M059J (cell line): ENCODE data around the gene SBNO1. TPM values are rescaled to one million over a fixed set of nuclear protein-coding genes. Genes with fewer than 3 reads are reported as not detected.
"Not testable (repeated sequence)": the region's sequence is repeated elsewhere in the genome, so short reads cannot be mapped to it uniquely, and the experiment has no call there.

Experiments used
- DNase-seq: peaks from one replicate; pipeline ENCODE4 v3.0.0-alpha.2; 2012; ENCODE audit warnings: low read depth
- total RNA-seq: library from RNA; depleted of rRNA; stranded (reverse); fragments of >200 nt; shearing (Covaris generic); gene quantifications from 2 replicates; pipeline ENCODE4 v1.2.3, GENCODE V29; 2014; rRNA removed

The SBNO1 gene
- total RNA-seq, result 10.5 and 16.3 TPM in 2 replicates

GRCh38 chr12:123364532-123365024 lies at the start of gene SBNO1:
SBNO1 (minus strand) TSS chr12:123364847; CDS start chr12:123350441, 14,406 bp downstream.
- peak; percentile 78 for DNase-seq

DNA sequence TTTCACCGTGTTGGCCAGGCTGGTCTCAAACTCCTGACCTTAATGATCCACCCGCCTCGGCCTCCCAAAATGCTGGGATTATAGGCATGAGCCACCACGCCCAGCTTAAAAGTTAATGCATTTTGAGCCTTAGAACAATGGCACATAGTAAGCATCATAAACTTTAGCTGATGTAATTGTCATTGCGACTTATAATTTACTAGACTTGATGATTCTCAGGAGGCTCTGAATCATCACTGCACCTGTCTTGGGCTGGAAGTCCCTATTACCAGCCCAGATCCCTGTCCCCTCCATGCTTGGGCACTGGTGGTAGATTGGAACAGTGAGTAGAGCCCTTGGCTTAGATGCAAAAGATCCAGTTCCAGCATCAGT lies 45.4 kb upstream of the SBNO1 start:
- no peak for DNase-seq

DNA sequence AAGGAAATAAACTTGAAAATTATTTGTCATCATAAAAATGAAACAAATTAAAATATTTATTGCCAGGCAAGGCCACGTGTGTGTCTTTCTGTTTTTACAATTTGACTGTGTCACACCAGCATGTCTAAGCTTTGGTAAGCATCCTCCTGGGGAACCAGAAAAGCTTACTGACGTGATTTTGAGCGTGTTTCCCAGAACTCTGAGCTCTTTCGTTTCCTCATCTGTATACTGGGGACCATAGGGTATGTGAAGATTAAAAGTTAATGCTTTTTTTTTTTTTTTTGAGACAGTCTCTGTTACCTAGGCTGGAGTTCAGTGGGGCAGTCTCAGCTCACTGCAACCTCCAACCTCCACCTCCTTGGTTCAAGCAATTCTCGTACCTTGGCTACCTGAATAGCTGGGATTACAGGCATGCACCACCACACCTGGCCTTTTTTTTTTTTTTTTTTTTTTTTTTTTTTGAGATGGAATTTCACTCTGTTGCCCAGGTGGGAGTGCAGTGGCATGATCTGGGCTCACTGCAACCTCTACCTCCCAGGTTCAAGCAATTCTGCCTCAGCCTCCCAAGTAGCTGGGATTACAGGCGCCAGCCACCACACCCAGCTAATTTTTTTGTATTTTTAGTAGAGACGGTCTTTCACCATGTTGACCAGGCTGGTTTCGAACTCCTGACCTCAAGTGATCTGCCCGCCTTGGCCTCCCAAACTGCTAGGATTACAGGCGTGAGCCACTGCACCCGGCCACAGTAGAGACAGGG lies 44.8 kb upstream of the SBNO1 start:
- DNase-seq, result not testable (repeated sequence)

GRCh38 chr12:123408619-123409018 lies 44.0 kb upstream of the SBNO1 start:
- DNase-seq, result not testable (repeated sequence)

DNA sequence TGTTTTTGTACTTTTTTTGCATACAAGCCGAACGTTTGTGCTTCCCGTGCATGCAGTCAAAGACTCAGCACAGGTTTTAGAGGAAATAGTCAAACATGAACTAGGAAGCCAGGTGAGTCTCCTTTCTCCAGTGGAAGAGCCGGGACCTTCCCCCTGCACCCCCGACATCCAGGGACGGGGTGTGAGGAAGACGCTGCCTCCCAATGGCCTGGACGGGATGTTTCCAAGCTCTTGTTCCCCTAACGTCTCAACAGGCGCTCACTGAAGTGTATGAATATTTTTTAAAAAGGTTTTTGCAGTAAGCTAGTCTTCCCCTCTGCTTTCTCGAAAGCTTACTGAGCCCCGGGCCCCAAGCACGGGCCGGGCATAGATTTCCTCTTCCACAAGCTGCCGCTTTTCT lies 43.3 kb upstream of the SBNO1 start:
- DNase-seq, result not testable (repeated sequence)

DNA sequence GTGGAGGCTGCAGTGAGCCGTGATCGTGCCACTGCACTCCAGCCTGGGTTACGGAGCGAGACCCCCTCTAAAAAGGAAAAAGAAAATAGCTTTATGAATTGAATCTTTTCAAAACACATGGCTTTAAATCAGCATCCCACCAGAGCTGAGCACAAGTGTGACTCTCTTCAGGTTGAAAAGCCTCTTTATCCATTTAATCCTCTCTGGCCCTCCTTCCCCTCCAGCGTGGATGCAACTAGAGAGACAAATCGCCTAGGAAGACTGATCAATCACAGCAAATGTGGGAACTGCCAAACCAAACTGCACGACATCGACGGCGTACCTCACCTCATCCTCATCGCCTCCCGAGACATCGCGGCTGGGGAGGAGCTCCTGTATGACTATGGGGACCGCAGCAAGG lies 42.6 kb upstream of the SBNO1 start:
- DNase-seq, result not testable (repeated sequence)

DNA sequence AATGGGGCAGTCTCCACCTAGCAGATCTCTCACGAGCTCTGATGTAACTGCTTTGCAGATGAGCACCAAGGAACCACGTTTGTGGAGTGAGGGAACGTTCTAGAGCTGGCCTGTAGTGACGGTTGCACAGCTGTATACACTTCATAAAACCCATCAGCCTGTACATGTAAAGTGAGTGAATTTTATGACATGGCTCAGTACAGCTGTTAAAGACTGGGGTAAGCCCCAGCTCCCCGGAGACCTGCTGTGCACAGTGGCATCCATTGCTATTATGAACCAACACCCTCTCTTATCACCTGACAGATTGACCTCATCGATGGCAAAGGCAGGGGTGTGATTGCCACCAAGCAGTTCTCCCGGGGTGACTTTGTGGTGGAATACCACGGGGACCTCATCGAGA lies 39.9 kb upstream of the SBNO1 start:
- DNase-seq, result no peak

DNA sequence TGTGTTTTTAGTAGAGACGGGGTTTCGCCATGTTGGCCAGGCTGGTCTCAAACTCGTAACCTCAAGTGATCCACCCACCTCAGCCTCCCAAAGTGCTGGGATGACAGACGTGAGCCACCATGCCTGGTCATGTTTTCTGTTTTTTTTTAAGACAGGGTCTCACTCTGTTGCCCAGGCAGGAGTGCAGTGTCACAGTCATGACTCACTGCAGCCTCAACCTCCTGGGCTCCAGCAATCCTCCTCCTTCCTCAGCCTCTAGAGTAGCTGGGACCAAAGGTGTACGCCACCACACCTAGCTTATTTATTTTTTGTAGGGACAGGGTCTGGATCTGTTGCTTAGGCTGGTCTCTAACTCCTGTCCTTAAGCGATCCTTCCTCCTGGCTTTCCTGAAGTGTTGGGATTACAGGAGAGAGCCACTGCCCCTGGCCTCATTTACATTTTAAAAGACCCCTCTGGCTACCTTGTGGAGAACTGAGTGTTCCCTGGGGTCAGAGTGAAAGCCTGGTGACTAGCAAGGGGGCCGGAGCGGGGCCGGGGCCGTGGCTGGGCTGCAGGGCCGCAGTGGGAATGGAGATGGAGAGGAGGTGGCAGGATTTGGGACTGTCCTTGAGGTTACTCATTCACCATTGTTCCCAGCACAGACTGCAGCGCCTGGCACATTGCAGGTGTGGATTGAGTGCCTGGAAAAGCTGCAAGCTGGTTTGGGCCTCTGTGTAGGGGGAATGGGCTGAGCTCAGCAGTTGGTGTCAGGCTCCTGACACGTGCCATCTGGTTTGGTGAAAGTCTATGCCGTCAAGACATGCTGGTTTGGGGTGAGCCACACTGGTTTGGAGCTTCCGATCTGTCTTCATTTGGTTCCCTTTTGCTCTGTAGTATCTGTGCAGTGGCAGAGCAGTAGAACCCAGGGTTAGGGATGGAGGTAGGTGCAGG lies 37.4 kb upstream of the SBNO1 start:
- DNase-seq, result no peak

GRCh38 chr12:123399255-123399617 lies 34.6 kb upstream of the SBNO1 start:
- DNase-seq, result no peak

DNA sequence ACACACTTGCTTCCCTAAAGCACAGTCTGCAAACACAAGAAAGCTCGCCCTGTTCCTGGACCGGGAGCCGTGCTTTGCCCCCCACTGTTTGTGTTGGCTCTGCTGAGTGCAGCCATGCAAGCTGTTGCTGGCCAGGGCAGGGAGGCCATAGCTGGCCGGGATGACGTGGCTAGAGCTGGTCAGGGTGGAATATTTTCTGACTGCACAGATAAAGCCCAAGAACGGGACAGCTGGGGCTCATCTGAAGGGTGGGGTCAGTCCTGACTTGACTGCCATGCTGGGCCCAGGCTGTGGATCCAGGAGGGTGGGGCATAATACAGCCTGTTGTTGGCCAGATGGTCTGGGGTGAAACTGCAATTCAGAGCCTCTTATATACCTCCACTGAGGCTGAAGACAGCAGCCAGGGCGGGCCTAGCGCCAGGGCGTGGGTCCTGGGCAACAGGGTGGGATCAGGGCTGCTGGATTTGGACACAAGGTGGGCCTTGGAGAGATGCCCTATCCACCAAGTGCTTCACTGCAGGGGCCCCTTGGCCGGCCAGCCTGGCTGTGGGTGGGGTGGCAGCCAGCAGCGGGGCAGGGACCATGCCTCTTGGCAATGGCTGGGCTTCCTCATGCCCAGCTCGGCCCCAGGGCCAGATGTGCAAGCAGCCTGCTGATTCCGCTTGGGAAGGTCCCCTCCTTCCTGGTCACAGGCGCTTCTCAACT lies 34.1 kb upstream of the SBNO1 start:
- no peak for DNase-seq

DNA sequence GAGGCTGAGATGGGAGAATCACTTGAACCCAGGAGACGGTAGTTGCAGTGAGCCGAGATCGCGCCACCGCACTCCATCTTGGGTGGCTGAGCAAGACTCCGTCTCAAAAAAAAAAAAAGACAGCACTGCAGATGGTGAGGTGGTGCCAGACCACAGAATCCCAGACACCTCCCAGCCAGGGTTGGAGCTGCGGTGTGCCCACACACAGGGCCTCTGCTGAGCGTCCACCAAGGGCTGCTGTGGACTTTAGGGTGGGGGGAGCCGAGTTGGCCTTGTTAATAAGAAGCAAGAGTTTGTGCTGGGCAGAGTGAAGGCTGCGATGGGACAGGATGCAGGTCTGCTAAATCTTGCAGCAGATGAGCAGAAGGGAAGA lies 33.5 kb upstream of the SBNO1 start:
- no peak for DNase-seq

- DNase-seq, result no peak
Observed at GRCh38 chr12:123397400-123397799, 32.8 kb upstream of the SBNO1 start.

DNA sequence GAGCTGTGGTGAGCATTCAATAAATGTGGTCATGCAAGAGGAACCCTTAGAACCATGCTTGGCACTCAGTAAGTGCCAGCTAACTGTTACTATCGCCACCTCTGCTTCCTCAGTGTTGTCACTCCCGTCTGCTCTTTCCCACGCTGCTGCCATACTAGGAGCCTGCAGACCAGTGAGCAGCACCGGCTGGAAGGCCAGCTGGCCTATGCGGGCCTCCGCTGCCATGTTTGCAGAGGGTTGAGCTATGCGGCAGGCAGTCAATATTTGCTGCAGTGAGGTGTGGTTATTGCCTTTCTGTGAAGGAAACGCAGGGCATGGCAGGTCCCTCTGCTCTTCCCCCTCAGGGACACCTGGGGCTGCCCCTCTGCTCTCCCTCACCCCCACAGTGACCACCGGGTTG lies 32.3 kb upstream of the SBNO1 start:
- no peak for DNase-seq

DNA sequence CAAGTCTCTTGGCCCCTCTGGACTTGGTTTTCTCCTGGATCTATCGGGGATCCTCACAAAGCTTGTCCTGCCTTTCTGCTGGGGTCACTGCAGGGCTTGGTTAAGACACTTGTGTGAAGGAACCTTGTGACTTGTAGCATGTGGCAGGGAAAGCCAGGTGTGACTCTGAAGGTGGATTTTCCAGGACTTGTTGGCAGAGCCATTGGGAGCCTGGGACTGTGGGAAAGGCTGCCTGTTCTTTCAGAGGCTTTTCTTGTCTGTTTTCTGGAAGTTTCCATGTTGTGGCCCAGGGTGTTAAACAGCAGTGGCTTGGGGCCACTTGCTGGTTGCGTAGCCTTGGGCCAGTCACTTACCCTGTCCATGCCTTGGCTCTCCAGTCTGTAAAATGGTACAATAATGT lies 31.9 kb upstream of the SBNO1 start:
- DNase-seq, result no peak

GRCh38 chr12:123395236-123395635 lies 30.6 kb upstream of the SBNO1 start:
- no peak for DNase-seq

GRCh38 chr12:123393747-123394146 lies 29.1 kb upstream of the SBNO1 start:
- DNase-seq, result no peak

- DNase-seq, result no peak
Observed at GRCh38 chr12:123391546-123392343, 27.1 kb upstream of the SBNO1 start.

DNA sequence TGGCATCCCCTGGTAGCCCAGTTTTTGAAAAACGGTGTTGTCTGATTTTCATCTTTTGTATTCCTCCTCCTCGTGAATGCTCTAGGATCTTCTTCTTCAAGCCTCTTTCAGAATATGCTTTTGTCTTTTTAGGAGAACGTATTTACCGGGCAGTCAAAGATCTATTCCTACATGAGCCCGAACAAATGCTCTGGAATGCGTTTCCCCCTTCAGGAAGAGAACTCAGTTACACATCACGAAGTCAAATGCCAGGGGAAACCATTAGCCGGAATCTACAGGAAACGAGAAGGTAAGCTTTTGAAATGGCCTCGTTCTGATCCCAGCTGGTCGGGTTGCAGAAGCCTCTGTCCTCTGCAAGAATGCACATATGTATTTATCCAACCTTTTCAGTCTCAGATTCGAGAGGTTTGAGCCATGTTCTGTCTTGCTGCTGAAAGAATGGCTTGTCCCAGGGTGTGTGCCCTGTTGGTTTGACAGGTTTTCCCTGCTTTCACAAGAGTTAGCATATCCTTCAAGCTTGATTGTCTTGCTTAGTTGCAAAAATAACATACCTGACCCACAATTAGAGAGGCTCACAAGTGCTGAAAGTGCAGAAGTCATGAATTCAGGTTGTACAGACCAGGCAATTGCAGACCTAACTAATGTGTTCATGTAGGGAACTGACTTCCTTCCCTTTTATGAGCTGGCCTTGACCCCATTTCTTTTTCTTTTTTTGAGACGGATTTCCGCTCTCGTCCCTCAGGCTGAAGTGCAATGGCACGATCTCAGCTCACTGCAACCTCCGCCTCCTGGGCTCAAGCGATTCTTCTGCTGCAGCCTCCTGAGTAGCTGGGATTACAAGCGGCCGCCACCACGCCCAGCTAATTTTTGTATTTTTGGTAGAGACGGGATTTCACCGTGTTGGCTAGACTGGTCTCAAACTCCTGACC lies 26.1 kb upstream of the SBNO1 start:
- no peak for DNase-seq

- DNase-seq, result no peak
Observed at GRCh38 chr12:123389560-123390351, 25.1 kb upstream of the SBNO1 start.
